ENCODE data around the gene PGRMC2.

PGRMC2 gene

DNA sequence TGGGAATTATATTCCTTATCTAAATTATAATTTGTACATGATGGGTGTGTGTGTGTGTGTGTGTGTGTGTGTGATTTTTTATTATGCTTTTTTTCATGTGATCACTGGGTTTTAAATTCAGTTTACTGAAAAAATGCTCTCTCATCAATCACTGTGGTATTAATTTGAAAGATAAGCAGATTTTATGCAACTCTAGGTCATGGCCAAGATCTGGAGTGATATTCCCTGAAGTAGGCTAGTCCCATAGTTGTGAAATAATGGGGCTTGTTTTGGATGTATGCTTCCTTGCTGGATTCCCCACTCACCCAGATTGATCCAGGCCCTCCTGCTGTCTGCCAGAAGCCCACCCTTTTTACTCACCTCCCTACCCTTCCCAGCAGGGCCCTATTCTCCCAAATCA is 22.0 kb upstream of the PGRMC2 start:
- H3K27ac ChIP-seq = no peak overlapping the region; the same call in 1 of the 2 replicates
- TF ChIP-seq, protein P1, sequence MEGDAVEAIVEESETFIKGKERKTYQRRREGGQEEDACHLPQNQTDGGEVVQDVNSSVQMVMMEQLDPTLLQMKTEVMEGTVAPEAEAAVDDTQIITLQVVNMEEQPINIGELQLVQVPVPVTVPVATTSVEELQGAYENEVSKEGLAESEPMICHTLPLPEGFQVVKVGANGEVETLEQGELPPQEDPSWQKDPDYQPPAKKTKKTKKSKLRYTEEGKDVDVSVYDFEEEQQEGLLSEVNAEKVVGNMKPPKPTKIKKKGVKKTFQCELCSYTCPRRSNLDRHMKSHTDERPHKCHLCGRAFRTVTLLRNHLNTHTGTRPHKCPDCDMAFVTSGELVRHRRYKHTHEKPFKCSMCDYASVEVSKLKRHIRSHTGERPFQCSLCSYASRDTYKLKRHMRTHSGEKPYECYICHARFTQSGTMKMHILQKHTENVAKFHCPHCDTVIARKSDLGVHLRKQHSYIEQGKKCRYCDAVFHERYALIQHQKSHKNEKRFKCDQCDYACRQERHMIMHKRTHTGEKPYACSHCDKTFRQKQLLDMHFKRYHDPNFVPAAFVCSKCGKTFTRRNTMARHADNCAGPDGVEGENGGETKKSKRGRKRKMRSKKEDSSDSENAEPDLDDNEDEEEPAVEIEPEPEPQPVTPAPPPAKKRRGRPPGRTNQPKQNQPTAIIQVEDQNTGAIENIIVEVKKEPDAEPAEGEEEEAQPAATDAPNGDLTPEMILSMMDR (conservative IDR thresholded peaks at IDR 0.05) = no peak

GRCh38 chr4:128308986-128309385 is 21.4 kb upstream of the PGRMC2 start:
- TF ChIP-seq, protein P1 (conservative IDR thresholded peaks at IDR 0.05) = no peak
- H3K27ac ChIP-seq = no peak overlapping the region

GRCh38 chr4:128307123-128307571 is 19.5 kb upstream of the PGRMC2 start:
- TF ChIP-seq, protein P1 (conservative IDR thresholded peaks at IDR 0.05) = no peak
- no peak overlapping the region for H3K27ac ChIP-seq

- TF ChIP-seq, protein P1 (conservative IDR thresholded peaks at IDR 0.05) = no peak
- no peak overlapping the region for H3K27ac ChIP-seq
These were observed 18.3 kb upstream of the PGRMC2 start for GRCh38 chr4:128305942-128306341.

DNA sequence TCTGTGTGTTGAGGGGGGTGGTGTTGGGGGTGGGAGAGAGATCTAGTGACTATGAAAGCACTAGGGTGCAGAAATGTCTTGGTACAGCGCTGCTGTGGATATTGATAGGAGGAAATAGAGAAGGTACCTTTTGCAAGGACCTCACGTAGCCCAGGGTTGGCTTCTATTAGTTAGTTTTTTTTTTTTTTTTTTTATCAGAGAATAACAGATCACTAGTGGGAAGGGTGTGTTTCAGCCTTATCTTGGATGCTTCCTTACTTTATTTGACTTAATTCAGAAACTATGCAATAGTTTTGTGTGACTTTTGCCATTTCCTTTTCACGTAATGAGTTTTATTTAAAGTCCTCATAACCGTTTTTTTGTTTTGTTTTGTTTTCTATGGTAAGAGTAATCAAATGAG is 16.4 kb upstream of the PGRMC2 start:
- TF ChIP-seq, protein P1 (conservative IDR thresholded peaks at IDR 0.05) = no peak
- H3K27ac ChIP-seq = no peak overlapping the region

DNA sequence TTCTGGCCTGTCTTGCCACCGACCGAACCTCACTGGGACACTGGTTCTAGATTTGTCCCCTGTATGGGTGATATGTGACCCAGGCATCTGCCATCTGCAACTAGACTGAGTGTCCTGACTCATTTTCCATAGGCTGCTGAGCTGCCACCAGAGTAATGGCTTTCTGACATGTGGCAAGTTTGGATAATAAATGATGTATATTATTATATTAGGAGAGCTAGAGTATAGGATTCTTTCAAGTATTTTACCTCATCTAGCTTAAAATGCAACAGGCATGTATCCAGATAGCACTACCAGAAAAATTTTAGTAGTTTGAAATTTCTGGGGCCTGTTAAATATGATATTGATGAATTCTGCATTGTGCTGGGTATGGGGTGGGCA is 15.8 kb upstream of the PGRMC2 start:
- H3K27ac ChIP-seq = no peak overlapping the region
- TF ChIP-seq, protein P1 (conservative IDR thresholded peaks at IDR 0.05) = no peak

GRCh38 chr4:128301979-128302378 is 14.4 kb upstream of the PGRMC2 start:
- TF ChIP-seq, protein P1 (conservative IDR thresholded peaks at IDR 0.05) = no peak
- no peak overlapping the region for H3K27ac ChIP-seq

DNA sequence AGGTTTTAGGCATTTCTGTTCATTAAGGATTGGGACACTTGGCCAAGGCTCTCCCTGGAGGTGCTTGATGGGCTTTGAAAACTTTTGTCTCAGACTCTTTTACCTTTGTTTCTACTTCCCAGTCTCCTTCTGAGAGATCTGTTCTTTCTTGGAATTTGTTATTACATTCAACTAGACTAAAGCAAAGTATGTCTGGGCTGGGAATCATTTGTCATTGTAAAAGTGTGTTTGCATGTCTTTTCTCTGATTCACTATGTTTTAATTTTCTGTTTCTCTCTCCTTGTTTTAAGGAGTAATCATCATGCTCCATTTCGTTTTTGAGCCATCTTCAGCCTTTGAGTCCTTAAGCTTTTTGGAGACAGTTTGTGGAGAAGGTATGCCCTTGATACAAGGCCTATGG is 12.2 kb upstream of the PGRMC2 start:
- no peak overlapping the region for H3K27ac ChIP-seq

More for the DNA sequence above, 12.2 kb upstream of the PGRMC2 start:
- TF ChIP-seq, protein P1 (conservative IDR thresholded peaks at IDR 0.05) = no peak

Data from VCaP (cell line).